HepG2 (cell line): Measurements from ENCODE around the gene WWP2. TPM values are rescaled to one million over a fixed set of nuclear protein-coding genes. Genes with fewer than 3 reads are reported as not detected.

Experiments
- ELF1 ChIP-seq: sonication (generic); formaldehyde crosslinking; IDR thresholded peaks from 2 replicates; pipeline ENCODE4 v1.4.0; 2020; ENCODE audit warnings: missing genetic modification reagents
- HOXA9 ChIP-seq: sonication (generic); formaldehyde crosslinking; IDR thresholded peaks from 2 replicates; pipeline ENCODE4 v1.8.1; 2022; ENCODE audit warnings: missing genetic modification reagents, mild to moderate bottlenecking, moderate library complexity, borderline replicate concordance
- IKZF1 ChIP-seq: fragments of 450-650 bp; IDR thresholded peaks from 2 replicates; pipeline ENCODE4 v1.7.1; 2016
- KDM1A ChIP-seq: IDR thresholded peaks from 2 replicates; pipeline ENCODE4 v1.6.1; 2016; ENCODE audit warnings: missing compliant biosample characterization
- KLF11 ChIP-seq: IDR thresholded peaks from 2 replicates; pipeline ENCODE4 v1.6.1; 2016; ENCODE audit warnings: missing compliant biosample characterization
- MTA3 ChIP-seq: sonication (generic); formaldehyde crosslinking; IDR thresholded peaks from 2 replicates; pipeline ENCODE4 v1.4.0; 2020; ENCODE audit warnings: missing genetic modification reagents
- NR3C1 ChIP-seq: sonication (generic); formaldehyde crosslinking; IDR thresholded peaks from 2 replicates; pipeline ENCODE4 v1.4.0; 2020; ENCODE audit warnings: missing genetic modification reagents
- PAWR ChIP-seq: sonication (generic); formaldehyde crosslinking; IDR thresholded peaks from 2 replicates; pipeline ENCODE4 v1.4.0; 2020; ENCODE audit warnings: missing genetic modification reagents, mild to moderate bottlenecking, borderline replicate concordance
- SETDB1 ChIP-seq: sonication (generic); formaldehyde crosslinking; IDR thresholded peaks from 2 replicates; pipeline ENCODE4 v1.5.1; 2020; ENCODE audit warnings: missing genetic modification reagents, mild to moderate bottlenecking, borderline replicate concordance
- SKI ChIP-seq: fragments of 450-650 bp; IDR thresholded peaks from one replicate; pipeline ENCODE4 v1.6.1; 2018; ENCODE audit warnings: mild to moderate bottlenecking; ENCODE audit not compliant: partially characterized antibody
- SRF ChIP-seq: IDR thresholded peaks from 2 replicates; pipeline ENCODE4 v1.6.1; 2011; ENCODE audit warnings: mild to moderate bottlenecking, low read depth, low read length, moderate library complexity
- ZNF530 ChIP-seq: sonication (generic); formaldehyde crosslinking; IDR thresholded peaks from 2 replicates; pipeline ENCODE4 v1.5.0; 2020; ENCODE audit warnings: low read depth, mild to moderate bottlenecking, missing genetic modification reagents
- ZNF709 ChIP-seq: sonication (generic); formaldehyde crosslinking; IDR thresholded peaks from 2 replicates; pipeline ENCODE4 v1.5.0; 2020; ENCODE audit warnings: mild to moderate bottlenecking, missing genetic modification reagents
- ZNF737 ChIP-seq: sonication (generic); formaldehyde crosslinking; IDR thresholded peaks from 2 replicates; pipeline ENCODE4 v1.5.0; 2020; ENCODE audit warnings: missing genetic modification reagents, mild to moderate bottlenecking, borderline replicate concordance
- polyA plus RNA-seq, 8 experiments: library from polyadenylated mRNA; depleted of rRNA in 3 of 8; stranded (reverse) in 7 of 8; unstranded in 1 of 8; fragments of >200 nt; fragmentation: Illumina TruSeq in 4 of 8; extraction: Trizol in 4 of 8; gene quantifications; 2 replicates each; pipeline versions ENCODE4 v1.2.1 to v1.2.3, GENCODE V29; 2011 to 2016; ENCODE audit warnings: low read depth in 4 of 8, missing spikeins in 1 of 8, mixed read lengths in 1 of 8; ENCODE audit not compliant: insufficient read depth in 1 of 8
- total RNA-seq, 5 experiments: library from RNA; depleted of rRNA; stranded (reverse); fragments of >200 nt; fragmentation: Illumina TruSeq; extraction: Trizol; gene quantifications; 2 replicates each; pipeline ENCODE4 v1.2.3, GENCODE V29; 2016; ENCODE audit warnings: low read depth in 1 of 5
- TF ChIP-seq, protein P1 (sequence below): sonication (generic); formaldehyde crosslinking; IDR thresholded peaks from 2 replicates; pipeline ENCODE4 v1.8.1; 2023; ENCODE audit warnings: mild to moderate bottlenecking, missing genetic modification reagents
- TF ChIP-seq, protein P2 (sequence below): sonication (generic); formaldehyde crosslinking; IDR thresholded peaks from 2 replicates; pipeline ENCODE4 v1.4.0; 2020; ENCODE audit warnings: mild to moderate bottlenecking, low read depth, missing genetic modification reagents
- TF ChIP-seq, protein P3 (sequence below), 2 experiments: fragments of 450-650 bp in 1 of 2; sonication (generic) in 1 of 2; formaldehyde crosslinking in 1 of 2; IDR thresholded peaks; 2 replicates each; pipeline versions ENCODE4 v1.6.1 to v1.8.0; 2016 to 2022; ENCODE audit warnings: antibody characterized with exemption in 1 of 2, mild to moderate bottlenecking in 1 of 2, missing genetic modification reagents in 1 of 2

Gene WWP2
- total and polyA plus RNA-seq, 2 of the 13 experiments (the other 11 are each of a cell fraction or from before 2014, with no cell fraction given): 11.4 to 28.2 TPM

DNA sequence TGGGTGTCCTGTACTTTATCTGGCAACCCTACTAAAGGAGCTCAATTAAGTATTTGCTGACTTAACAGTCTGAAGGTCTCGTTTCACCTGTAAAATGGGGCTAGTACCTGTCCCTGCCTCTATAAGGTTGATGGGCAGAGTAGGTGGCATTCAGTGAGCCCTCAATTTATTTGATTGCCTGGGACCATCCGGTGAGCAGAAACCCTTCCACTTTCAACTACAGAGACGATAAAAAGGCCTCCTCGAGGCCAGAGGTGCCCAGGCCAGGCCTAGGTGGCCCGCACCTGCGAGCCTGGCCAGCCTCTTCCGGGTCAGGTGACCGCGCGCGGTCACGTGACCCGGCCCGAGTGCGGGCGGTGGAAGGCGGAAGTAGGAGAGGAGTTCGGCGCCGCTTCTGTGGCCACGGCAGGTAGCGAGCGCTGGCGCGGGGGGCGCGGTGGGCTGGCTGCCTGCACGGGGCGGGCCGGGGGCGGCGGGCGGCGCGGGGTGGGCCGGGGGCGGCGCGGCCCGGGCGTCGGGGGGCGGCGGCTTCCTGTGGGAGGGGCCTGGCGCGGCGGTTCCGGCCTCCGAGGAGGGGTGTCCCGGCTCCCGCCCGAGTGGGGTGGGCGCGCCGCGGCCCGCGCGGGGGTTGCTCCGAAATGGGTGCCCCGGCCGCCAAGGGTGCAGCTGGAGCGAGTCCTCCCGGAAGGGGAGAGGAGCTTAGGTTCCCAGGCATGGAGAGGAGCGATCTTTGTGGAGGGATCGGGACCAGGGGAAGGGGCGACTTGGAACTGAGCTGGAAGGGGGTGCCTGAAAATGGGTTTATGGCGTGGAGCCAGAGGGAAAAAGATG, at the start of gene WWP2 (continued):
- TF ChIP-seq, protein P1, sequence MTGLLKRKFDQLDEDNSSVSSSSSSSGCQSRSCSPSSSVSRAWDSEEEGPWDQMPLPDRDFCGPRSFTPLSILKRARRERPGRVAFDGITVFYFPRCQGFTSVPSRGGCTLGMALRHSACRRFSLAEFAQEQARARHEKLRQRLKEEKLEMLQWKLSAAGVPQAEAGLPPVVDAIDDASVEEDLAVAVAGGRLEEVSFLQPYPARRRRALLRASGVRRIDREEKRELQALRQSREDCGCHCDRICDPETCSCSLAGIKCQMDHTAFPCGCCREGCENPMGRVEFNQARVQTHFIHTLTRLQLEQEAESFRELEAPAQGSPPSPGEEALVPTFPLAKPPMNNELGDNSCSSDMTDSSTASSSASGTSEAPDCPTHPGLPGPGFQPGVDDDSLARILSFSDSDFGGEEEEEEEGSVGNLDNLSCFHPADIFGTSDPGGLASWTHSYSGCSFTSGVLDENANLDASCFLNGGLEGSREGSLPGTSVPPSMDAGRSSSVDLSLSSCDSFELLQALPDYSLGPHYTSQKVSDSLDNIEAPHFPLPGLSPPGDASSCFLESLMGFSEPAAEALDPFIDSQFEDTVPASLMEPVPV (CRISPR knock-in tag): peak; percentile 68; the same call in 1 of the 2 replicates
- TF ChIP-seq SRF (no peak), IKZF1 (no peak), ZNF737 (no peak), KDM1A (CRISPR knock-in tag) (no peak), HOXA9 (no peak), SETDB1 (CRISPR knock-in tag) (no peak), KLF11 (peak; percentile 71; the same call in 1 of the 2 replicates), NR3C1 (0 out of 2 replicates have a peak, but pooled peaks have one; percentile 76), ZNF709 (CRISPR knock-in tag) (no peak), MTA3 (CRISPR knock-in tag) (no peak), ZNF530 (no peak; the same call in 1 of the 2 replicates), ELF1 (CRISPR knock-in tag) (peak; percentile 99), SKI (peak; percentile 38), PAWR (no peak)
- TF ChIP-seq, protein P2, sequence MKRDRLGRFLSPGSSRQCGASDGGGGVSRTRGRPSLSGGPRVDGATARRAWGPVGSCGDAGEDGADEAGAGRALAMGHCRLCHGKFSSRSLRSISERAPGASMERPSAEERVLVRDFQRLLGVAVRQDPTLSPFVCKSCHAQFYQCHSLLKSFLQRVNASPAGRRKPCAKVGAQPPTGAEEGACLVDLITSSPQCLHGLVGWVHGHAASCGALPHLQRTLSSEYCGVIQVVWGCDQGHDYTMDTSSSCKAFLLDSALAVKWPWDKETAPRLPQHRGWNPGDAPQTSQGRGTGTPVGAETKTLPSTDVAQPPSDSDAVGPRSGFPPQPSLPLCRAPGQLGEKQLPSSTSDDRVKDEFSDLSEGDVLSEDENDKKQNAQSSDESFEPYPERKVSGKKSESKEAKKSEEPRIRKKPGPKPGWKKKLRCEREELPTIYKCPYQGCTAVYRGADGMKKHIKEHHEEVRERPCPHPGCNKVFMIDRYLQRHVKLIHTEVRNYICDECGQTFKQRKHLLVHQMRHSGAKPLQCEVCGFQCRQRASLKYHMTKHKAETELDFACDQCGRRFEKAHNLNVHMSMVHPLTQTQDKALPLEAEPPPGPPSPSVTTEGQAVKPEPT (CRISPR knock-in tag): no peak; the same call in 1 of the 2 replicates
- TF ChIP-seq, protein P3, sequence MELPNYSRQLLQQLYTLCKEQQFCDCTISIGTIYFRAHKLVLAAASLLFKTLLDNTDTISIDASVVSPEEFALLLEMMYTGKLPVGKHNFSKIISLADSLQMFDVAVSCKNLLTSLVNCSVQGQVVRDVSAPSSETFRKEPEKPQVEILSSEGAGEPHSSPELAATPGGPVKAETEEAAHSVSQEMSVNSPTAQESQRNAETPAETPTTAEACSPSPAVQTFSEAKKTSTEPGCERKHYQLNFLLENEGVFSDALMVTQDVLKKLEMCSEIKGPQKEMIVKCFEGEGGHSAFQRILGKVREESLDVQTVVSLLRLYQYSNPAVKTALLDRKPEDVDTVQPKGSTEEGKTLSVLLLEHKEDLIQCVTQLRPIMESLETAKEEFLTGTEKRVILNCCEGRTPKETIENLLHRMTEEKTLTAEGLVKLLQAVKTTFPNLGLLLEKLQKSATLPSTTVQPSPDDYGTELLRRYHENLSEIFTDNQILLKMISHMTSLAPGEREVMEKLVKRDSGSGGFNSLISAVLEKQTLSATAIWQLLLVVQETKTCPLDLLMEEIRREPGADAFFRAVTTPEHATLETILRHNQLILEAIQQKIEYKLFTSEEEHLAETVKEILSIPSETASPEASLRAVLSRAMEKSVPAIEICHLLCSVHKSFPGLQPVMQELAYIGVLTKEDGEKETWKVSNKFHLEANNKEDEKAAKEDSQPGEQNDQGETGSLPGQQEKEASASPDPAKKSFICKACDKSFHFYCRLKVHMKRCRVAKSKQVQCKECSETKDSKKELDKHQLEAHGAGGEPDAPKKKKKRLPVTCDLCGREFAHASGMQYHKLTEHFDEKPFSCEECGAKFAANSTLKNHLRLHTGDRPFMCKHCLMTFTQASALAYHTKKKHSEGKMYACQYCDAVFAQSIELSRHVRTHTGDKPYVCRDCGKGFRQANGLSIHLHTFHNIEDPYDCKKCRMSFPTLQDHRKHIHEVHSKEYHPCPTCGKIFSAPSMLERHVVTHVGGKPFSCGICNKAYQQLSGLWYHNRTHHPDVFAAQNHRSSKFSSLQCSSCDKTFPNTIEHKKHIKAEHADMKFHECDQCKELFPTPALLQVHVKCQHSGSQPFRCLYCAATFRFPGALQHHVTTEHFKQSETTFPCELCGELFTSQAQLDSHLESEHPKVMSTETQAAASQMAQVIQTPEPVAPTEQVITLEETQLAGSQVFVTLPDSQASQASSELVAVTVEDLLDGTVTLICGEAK (IDR thresholded peaks at IDR 0.05): no peak
- TF ChIP-seq, protein P3 (CRISPR knock-in tag; IDR thresholded peaks at IDR 0.05): peak; percentile 67; the same call in 1 of the 2 replicates
